Measurements from ENCODE around the gene TADA1. TPM values are rescaled to one million over a fixed set of nuclear protein-coding genes. Genes with fewer than 3 reads are reported as not detected.
"Not testable (repeated sequence)": the region's sequence is repeated elsewhere in the genome, so short reads cannot be mapped to it uniquely, and the experiment has no call there.

The TADA1 gene
- total and polyA plus RNA-seq, 2 experiments from 2014 or later: 21.8 to 22.0 TPM

GRCh38 chr1:166882893-166883292 lies 6.8 kb upstream of the TADA1 start:
- ATAC-seq (no peak), DNase-seq (ENCODE audit: low spot score) (no peak)
- H3K4me3 ChIP-seq: no peak overlapping the region
- H3K4me1 ChIP-seq (ENCODE audit: insufficient read depth): peaks cover 5% of the 10 kb centered on the region; the same call in 1 of the 2 replicates
- Mint-ChIP-seq H3K27ac (no peak overlapping the region), H3K9me3 (peaks cover 4% of the 10 kb centered on the region; the same call in 1 of the 3 replicates), H3K4me3 (no peak overlapping the region), H3K36me3 (ENCODE audit: low read depth) (0 out of 3 replicates have a peak, but pooled peaks cover 3% of the 10 kb centered on the region), H3K4me1 (peaks cover 3% of the 10 kb centered on the region; the same call in 1 of the 3 replicates), H3K27me3 (ENCODE audit: insufficient read depth, low read depth, poor library complexity) (peaks cover 17% of the 10 kb centered on the region)
- H3K36me3 ChIP-seq (ENCODE audit: insufficient read depth): no peaks in the 10 kb centered on the region
- H3K4me2 ChIP-seq: no peak overlapping the region
- TF ChIP-seq ZNF331 (CRISPR knock-in tag; IDR thresholded peaks at IDR 0.05; ENCODE audit: low read depth): no peak
- TF ChIP-seq ZNF114 (CRISPR knock-in tag; IDR thresholded peaks at IDR 0.05): no peak
- no peak for TF ChIP-seq JUNB (IDR thresholded peaks at IDR 0.05; ENCODE audit: unreplicated experiment)
- TF ChIP-seq EZH2phosphoT487 (IDR thresholded peaks at IDR 0.05; ENCODE audit: unreplicated experiment): no peak
- TF ChIP-seq ZNF462 (CRISPR knock-in tag; IDR thresholded peaks at IDR 0.05): no peak
- no peak for TF ChIP-seq STAT1 (IDR thresholded peaks at IDR 0.05; ENCODE audit: unreplicated experiment)
- no peak for TF ChIP-seq CREB1 (CRISPR knock-in tag; IDR thresholded peaks at IDR 0.05; ENCODE audit: low read depth)
- no peak for TF ChIP-seq NANOG (IDR thresholded peaks at IDR 0.05; ENCODE audit: borderline replicate concordance)
- TF ChIP-seq, protein P1, sequence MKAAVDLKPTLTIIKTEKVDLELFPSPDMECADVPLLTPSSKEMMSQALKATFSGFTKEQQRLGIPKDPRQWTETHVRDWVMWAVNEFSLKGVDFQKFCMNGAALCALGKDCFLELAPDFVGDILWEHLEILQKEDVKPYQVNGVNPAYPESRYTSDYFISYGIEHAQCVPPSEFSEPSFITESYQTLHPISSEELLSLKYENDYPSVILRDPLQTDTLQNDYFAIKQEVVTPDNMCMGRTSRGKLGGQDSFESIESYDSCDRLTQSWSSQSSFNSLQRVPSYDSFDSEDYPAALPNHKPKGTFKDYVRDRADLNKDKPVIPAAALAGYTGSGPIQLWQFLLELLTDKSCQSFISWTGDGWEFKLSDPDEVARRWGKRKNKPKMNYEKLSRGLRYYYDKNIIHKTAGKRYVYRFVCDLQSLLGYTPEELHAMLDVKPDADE (IDR thresholded peaks at IDR 0.05): no peak
- no peak for TF ChIP-seq CTCF (conservative IDR thresholded peaks at IDR 0.05; ENCODE audit: low read depth in 2 of 2)
- no peak for TF ChIP-seq EZH2 (IDR thresholded peaks at IDR 0.05; ENCODE audit: low read depth, unreplicated experiment)
- H2AFZ ChIP-seq: no peak overlapping the region
- H3K9me2 ChIP-seq (ENCODE audit: insufficient read depth): no peaks in the 10 kb centered on the region
- H3F3A ChIP-seq (replicated peaks; ENCODE audit: low read depth): no peaks in the 10 kb centered on the region; the same call in 1 of the 2 replicates
- peaks cover 28% of the 10 kb centered on the region for H3K27me3 ChIP-seq (ENCODE audit: insufficient read depth)
- no peak overlapping the region for H3K27ac ChIP-seq (ENCODE audit: low read depth)
- no peaks in the 10 kb centered on the region for H4K20me1 ChIP-seq (replicated peaks; ENCODE audit: insufficient read depth)
- no peaks in the 10 kb centered on the region for H3K79me2 ChIP-seq (replicated peaks; ENCODE audit: insufficient read depth)

DNA sequence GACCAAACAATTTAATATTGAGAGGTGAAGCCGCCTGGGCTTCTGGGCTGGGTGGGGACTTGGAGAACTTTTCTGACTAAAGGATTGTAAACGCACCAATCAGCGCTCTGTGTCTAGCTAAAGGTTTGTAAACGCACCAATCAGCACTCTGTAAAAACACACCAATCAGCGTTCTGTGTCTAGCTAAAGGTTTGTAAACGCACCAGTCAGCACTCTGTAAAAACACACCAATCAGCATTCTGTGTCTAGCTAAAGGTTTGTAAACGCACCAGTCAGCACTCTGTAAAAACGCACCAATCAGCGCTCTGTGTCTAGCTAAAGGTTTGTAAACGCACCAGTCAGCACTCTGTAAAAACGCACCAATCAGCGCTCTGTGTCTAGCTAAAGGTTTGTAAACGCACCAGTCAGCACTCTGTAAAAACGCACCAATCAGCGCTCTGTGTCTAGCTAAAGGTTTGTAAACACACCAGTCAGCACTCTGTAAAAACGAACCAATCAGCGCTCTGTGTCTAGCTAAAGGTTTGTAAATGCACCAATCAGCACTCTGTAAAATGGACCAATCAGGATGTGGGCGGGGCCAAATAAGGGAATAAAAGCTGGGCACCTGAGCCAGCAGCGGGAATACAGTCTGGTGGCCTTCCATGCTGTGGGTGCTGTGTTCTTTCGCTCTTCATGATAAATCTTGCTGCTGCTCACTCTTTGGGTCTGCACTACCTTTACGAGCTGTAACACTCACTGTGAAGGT lies 2.3 kb upstream of the TADA1 start:
- DNase-seq (ENCODE audit: low spot score); H3K27ac ChIP-seq (ENCODE audit: low read depth); H3K36me3 Mint-ChIP-seq (ENCODE audit: low read depth); H3K9me3 Mint-ChIP-seq; H3K36me3 ChIP-seq (ENCODE audit: insufficient read depth); H3K4me2 ChIP-seq; H3F3A ChIP-seq (replicated peaks; ENCODE audit: low read depth); H3K4me3 Mint-ChIP-seq; ATAC-seq; H2AFZ ChIP-seq; H3K4me1 ChIP-seq (ENCODE audit: insufficient read depth); H3K27me3 Mint-ChIP-seq (ENCODE audit: insufficient read depth, low read depth, poor library complexity); H3K9me2 ChIP-seq (ENCODE audit: insufficient read depth); H3K27ac Mint-ChIP-seq; H3K4me3 ChIP-seq; H3K27me3 ChIP-seq (ENCODE audit: insufficient read depth): not testable (repeated sequence)
- peaks cover 20% of the 10 kb centered on the region for H3K4me1 Mint-ChIP-seq
- Histone ChIP-seq H3K79me2 (replicated peaks; ENCODE audit: insufficient read depth) (peaks cover 22% of the 10 kb centered on the region), H4K20me1 (replicated peaks; ENCODE audit: insufficient read depth) (0 out of 2 replicates have a peak, but pooled peaks cover 13% of the 10 kb centered on the region)
